ENCODE results near the gene CCDC146.

DNA sequence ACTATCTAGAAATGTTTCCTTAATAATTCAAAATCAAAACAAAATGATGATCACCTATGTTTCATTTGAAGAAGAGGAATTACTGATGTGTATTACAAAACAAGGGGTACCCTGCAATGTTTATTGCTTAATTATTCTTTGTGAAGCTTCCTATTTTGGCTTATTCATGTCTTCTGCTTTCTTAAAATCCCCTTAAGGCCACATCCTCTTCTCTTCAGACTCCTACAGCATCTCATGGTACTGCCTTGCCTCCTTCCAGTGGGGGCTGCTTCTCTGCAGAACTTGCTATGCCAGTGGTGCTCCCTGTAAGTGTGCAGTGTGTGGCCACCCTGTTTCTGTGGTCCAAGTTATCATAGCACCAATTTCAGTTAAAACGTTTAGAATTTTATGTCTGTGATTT, 35.0 kb downstream of the CCDC146 start:
- TF ChIP-seq, protein P1, sequence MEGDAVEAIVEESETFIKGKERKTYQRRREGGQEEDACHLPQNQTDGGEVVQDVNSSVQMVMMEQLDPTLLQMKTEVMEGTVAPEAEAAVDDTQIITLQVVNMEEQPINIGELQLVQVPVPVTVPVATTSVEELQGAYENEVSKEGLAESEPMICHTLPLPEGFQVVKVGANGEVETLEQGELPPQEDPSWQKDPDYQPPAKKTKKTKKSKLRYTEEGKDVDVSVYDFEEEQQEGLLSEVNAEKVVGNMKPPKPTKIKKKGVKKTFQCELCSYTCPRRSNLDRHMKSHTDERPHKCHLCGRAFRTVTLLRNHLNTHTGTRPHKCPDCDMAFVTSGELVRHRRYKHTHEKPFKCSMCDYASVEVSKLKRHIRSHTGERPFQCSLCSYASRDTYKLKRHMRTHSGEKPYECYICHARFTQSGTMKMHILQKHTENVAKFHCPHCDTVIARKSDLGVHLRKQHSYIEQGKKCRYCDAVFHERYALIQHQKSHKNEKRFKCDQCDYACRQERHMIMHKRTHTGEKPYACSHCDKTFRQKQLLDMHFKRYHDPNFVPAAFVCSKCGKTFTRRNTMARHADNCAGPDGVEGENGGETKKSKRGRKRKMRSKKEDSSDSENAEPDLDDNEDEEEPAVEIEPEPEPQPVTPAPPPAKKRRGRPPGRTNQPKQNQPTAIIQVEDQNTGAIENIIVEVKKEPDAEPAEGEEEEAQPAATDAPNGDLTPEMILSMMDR (conservative IDR thresholded peaks at IDR 0.05), result no peak
- TF ChIP-seq ZFX (IDR thresholded peaks at IDR 0.05), result no peak

Data from C4-2B (cell line).